Hepatocyte (in vitro differentiated cells): ENCODE measurements around the gene RPL10.

Source experiments
- CTCF ChIP-seq: fragments of 200-600 bp; sonication (generic); IDR thresholded peaks from 2 replicates; pipeline ENCODE4 v1.5.1; 2016; ENCODE audit warnings: antibody characterized with exemption, mild to moderate bottlenecking; ENCODE audit not compliant: poor library complexity
- EZH2 ChIP-seq: fragments of 200-600 bp; sonication (generic); IDR thresholded peaks from 2 replicates; pipeline ENCODE4 v1.6.1; 2016; ENCODE audit warnings: antibody characterized with exemption, mild to moderate bottlenecking, borderline replicate concordance
- EZH2phosphoT487 ChIP-seq: fragments of 200-600 bp; sonication (generic); IDR thresholded peaks from one replicate; pipeline ENCODE4 v1.6.1; 2018; ENCODE audit warnings: antibody characterized with exemption, mild to moderate bottlenecking, low read depth, moderate library complexity; ENCODE audit not compliant: unreplicated experiment, severe bottlenecking

DNA sequence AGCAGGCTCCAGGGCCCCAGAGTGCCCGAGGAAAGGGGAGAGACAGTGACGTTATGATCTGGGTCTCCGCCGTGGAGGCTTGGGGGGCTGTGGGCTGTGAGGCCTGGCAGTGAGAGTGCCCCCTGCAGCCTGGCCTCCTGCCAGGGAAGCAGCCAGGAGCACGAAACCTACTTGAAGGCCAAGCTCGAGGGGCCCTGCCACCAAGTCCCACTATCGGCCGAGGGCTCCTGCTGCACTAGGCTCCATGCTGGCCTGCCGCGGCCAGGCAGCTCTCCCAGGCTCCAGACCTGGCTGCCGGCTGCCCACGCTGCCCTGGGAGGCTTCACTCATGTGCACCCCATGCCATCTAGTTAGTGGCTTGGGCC lies 42.4 kb upstream of the RPL10 start:
- TF ChIP-seq CTCF (no peak), EZH2 (no peak), EZH2phosphoT487 (no peak)
